OCI-LY3 (cell line): ENCODE results near the gene CLTB.

ENCODE experiments used
- H2AFZ ChIP-seq: fragments of 200-600, 300-600 bp; shearing (Covaris generic); 2 replicates; pipeline ENCODE4 v1.6.0; 2014; ENCODE audit warnings: antibody characterized with exemption, low read depth, low read length
- H3K27ac ChIP-seq: fragments of 200-600, 300-600 bp; sonication (generic); 2 replicates; pipeline ENCODE4 v1.5.1; 2014; ENCODE audit warnings: mild to moderate bottlenecking, low read length, moderate library complexity, mixed read lengths
- H3K27me3 ChIP-seq: fragments of 200-600, 300-600 bp; sonication (generic); 2 replicates; pipeline ENCODE4 v1.6.1; 2014; ENCODE audit warnings: low read depth, low read length, mixed read lengths
- H3K36me3 ChIP-seq: fragments of 200-600, 300-600 bp; sonication (generic); replicated peaks from 2 replicates; pipeline ENCODE3; 2014; ENCODE audit warnings: low read depth, low read length, mixed read lengths
- H3K4me1 ChIP-seq: fragments of 300-600, 200-600 bp; sonication (generic); 2 replicates; pipeline ENCODE4 v1.6.1; 2014; ENCODE audit warnings: low read length, mixed read lengths
- H3K4me2 ChIP-seq: fragments of 200-600, 300-600 bp; sonication (generic); 2 replicates; pipeline ENCODE4 v1.6.1; 2014; ENCODE audit warnings: low read length, mixed read lengths
- H3K4me3 ChIP-seq: fragments of 300-600, 200-600 bp; sonication (generic); 2 replicates; pipeline ENCODE4 v1.5.1; 2014; ENCODE audit warnings: antibody characterized with exemption, mild to moderate bottlenecking, low read length, moderate library complexity
- H3K79me2 ChIP-seq: fragments of 300-600, 200-600 bp; shearing (Covaris generic); 2 replicates; pipeline ENCODE4 v1.6.1; 2014; ENCODE audit warnings: mild to moderate bottlenecking, low read length, mixed read lengths
- H3K9ac ChIP-seq: fragments of 300-600, 200-600 bp; shearing (Covaris generic); 2 replicates; pipeline ENCODE4 v1.6.0; 2014; ENCODE audit warnings: mild to moderate bottlenecking, low read length, moderate library complexity
- H3K9me3 ChIP-seq: fragments of 200-600, 300-600 bp; shearing (Covaris generic); 2 replicates; pipeline ENCODE4 v1.6.1; 2014; ENCODE audit warnings: low read length, mixed read lengths; ENCODE audit not compliant: insufficient read depth
- H4K20me1 ChIP-seq: fragments of 200-600, 300-600 bp; sonication (generic); 2 replicates; pipeline ENCODE4 v1.6.1; 2016; ENCODE audit warnings: low read length, mixed read lengths; ENCODE audit not compliant: insufficient read depth
- EZH2phosphoT487 ChIP-seq: fragments of 200-600 bp; shearing (Covaris generic); IDR thresholded peaks from 2 replicates; pipeline ENCODE4 v1.6.1; 2018; ENCODE audit warnings: antibody characterized with exemption, mixed run types, low read depth
- TF ChIP-seq, protein P1 (sequence below): fragments of 200-600, 300-600 bp; sonication (generic); IDR thresholded peaks from 2 replicates; pipeline ENCODE4 v1.5.1; 2014; ENCODE audit warnings: antibody characterized with exemption, low read length, low read depth

Gene CLTB

DNA sequence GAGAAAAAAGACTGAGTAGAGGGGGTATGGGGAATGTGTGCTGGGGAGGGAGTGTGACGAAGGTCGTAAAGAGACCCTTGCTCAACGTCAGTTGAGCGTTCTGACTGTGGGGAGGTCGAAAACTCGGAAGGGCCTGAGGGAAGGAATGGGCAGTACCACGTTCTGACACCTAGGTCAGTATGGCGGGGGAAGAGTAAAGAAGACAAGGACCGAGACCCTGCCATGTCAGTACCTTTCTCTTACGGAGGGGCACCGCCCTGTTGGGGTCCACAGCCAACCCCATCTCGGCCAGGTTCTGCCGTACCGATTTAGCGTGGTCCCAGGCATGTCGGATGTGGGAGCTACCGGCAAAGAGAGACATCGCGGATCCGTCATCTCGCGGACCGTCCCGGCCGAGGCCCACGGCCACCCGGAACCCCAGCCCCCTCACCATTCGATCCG lies 28.3 kb downstream of the CLTB start:
- no peak for TF ChIP-seq EZH2phosphoT487
- TF ChIP-seq, protein P1, sequence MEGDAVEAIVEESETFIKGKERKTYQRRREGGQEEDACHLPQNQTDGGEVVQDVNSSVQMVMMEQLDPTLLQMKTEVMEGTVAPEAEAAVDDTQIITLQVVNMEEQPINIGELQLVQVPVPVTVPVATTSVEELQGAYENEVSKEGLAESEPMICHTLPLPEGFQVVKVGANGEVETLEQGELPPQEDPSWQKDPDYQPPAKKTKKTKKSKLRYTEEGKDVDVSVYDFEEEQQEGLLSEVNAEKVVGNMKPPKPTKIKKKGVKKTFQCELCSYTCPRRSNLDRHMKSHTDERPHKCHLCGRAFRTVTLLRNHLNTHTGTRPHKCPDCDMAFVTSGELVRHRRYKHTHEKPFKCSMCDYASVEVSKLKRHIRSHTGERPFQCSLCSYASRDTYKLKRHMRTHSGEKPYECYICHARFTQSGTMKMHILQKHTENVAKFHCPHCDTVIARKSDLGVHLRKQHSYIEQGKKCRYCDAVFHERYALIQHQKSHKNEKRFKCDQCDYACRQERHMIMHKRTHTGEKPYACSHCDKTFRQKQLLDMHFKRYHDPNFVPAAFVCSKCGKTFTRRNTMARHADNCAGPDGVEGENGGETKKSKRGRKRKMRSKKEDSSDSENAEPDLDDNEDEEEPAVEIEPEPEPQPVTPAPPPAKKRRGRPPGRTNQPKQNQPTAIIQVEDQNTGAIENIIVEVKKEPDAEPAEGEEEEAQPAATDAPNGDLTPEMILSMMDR = no peak
- H3K27ac ChIP-seq = peak overlapping the region; percentile 92; the same call in 1 of the 2 replicates
- H3K9me3 ChIP-seq = no peaks in the 10 kb centered on the region
- H4K20me1 ChIP-seq = no peaks in the 10 kb centered on the region
- peaks cover 56% of the 10 kb centered on the region for H3K36me3 ChIP-seq
- H3K4me1 ChIP-seq = peaks cover 11% of the 10 kb centered on the region
- H3K79me2 ChIP-seq = peaks cover 61% of the 10 kb centered on the region
- peak overlapping the region; percentile 96 for H3K4me3 ChIP-seq
- peak overlapping the region; percentile 98 for H3K9ac ChIP-seq
- H2AFZ ChIP-seq = peak overlapping the region; percentile 38; the same call in 1 of the 2 replicates
- peak overlapping the region; percentile 96 for H3K4me2 ChIP-seq
- no peaks in the 10 kb centered on the region for H3K27me3 ChIP-seq

DNA sequence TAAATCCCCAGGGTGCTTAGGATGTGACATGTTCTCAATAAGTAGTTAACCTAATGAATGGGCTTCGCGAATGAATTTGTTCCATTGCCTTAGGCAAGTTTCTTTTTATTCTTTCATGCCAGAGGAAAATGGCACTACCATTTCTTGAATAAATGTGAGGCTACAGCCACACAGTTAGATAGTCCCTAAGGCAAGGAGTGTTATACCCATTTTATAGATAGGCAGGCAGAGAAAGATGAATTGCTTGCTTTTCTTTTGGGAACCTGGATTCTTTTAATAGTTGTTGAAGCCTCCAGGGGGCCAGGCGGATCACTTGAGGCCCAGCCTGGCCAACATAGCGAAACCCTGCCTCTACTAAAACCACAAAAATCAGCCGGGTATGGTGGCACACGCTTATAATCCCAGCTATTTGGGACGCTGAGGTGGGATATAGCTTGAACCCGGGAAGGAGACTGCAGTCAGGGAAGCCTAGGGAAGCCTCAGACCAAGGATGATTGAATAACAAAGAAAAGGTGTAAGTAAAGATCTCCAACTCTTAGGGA lies 28.9 kb downstream of the CLTB start:
- peaks cover 59% of the 10 kb centered on the region for H3K36me3 ChIP-seq
- H3K27me3 ChIP-seq = no peaks in the 10 kb centered on the region
- H3K4me3 ChIP-seq = peak overlapping the region; percentile 96
- no peaks in the 10 kb centered on the region for H4K20me1 ChIP-seq
- H3K4me2 ChIP-seq = peak overlapping the region; percentile 96
- H3K79me2 ChIP-seq = peaks cover 61% of the 10 kb centered on the region
- peak overlapping the region; percentile 98 for H3K9ac ChIP-seq
- TF ChIP-seq, protein P1 = no peak
- no peak for TF ChIP-seq EZH2phosphoT487
- peak overlapping the region; percentile 92; the same call in 1 of the 2 replicates for H3K27ac ChIP-seq
- no peaks in the 10 kb centered on the region for H3K9me3 ChIP-seq
- H2AFZ ChIP-seq = no peak overlapping the region
- peaks cover 11% of the 10 kb centered on the region for H3K4me1 ChIP-seq

DNA sequence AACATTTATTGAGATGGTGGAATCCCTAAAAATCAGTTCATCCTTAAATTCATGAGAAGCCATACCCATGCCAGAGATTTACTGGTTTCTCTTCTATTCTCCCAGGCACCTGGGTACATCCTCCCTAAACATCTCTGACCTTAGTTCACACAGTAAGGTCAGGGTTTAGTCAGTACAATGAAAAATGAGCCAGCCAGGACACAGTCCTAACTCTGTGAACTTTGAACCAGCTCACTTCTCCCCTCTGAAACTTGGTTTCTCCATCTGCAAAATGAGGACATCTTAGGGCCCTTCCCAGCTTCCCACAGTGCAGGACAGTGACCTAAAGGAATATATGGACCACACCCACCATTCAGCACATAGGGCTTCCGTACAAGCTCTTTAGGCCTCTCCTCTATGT lies 29.8 kb downstream of the CLTB start:
- no peaks in the 10 kb centered on the region for H4K20me1 ChIP-seq
- H3K27me3 ChIP-seq = no peaks in the 10 kb centered on the region
- H3K4me1 ChIP-seq = peaks cover 11% of the 10 kb centered on the region
- peaks cover 64% of the 10 kb centered on the region for H3K36me3 ChIP-seq
- peak overlapping the region; percentile 98; the same call in 1 of the 2 replicates for H3K9ac ChIP-seq
- peaks cover 61% of the 10 kb centered on the region for H3K79me2 ChIP-seq
- peak overlapping the region; percentile 96 for H3K4me2 ChIP-seq
- no peaks in the 10 kb centered on the region for H3K9me3 ChIP-seq
- TF ChIP-seq, protein P1 = no peak
- no peak for TF ChIP-seq EZH2phosphoT487
- no peak overlapping the region for H3K27ac ChIP-seq
- H2AFZ ChIP-seq = no peak overlapping the region
- H3K4me3 ChIP-seq = peak overlapping the region; percentile 96

DNA sequence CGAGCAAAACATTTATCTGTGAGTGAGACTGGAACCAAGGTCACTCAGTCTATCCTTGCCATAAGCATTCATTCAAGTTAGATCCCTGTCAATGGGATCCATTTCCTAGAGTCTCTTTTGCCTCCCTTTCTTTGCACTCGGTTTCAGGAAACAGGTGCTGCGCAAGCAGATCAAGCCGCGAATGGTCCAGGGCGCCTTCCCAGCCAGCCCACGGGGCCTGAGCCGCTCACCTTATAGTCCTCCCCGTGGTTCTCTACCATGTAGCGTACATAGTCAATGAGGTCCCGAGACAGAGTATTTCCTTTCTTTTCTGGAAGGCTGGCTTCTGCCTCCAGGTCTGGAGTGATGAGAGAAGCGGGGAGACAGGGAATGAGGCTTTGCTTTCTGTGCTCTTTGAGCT lies 31.3 kb downstream of the CLTB start:
- H2AFZ ChIP-seq = no peak overlapping the region
- no peak overlapping the region for H3K9ac ChIP-seq
- no peaks in the 10 kb centered on the region for H4K20me1 ChIP-seq
- no peak overlapping the region for H3K4me3 ChIP-seq
- TF ChIP-seq, protein P1 = no peak
- no peak for TF ChIP-seq EZH2phosphoT487
- H3K4me1 ChIP-seq = peaks cover 16% of the 10 kb centered on the region
- H3K36me3 ChIP-seq = peaks cover 60% of the 10 kb centered on the region
- peaks cover 48% of the 10 kb centered on the region for H3K79me2 ChIP-seq
- H3K9me3 ChIP-seq = no peaks in the 10 kb centered on the region
- H3K27ac ChIP-seq = no peak overlapping the region
- H3K4me2 ChIP-seq = no peak overlapping the region
- no peaks in the 10 kb centered on the region for H3K27me3 ChIP-seq
